ENCODE measurements around the gene TRAF3IP3.

The TRAF3IP3 gene

GRCh38 chr1:209769171-209769904 lies 13.5 kb downstream of the TRAF3IP3 start:
- no peak for TF ChIP-seq CTCF (IDR thresholded peaks at IDR 0.05)

- no peak for TF ChIP-seq CTCF (IDR thresholded peaks at IDR 0.05)
These were observed 14.1 kb downstream of the TRAF3IP3 start for GRCh38 chr1:209769971-209770370.

GRCh38 chr1:209770636-209771415 lies 15.0 kb downstream of the TRAF3IP3 start:
- no peak for TF ChIP-seq CTCF (IDR thresholded peaks at IDR 0.05)

GRCh38 chr1:209772126-209772525 lies 16.3 kb downstream of the TRAF3IP3 start:
- TF ChIP-seq CTCF (IDR thresholded peaks at IDR 0.05) = no peak

GRCh38 chr1:209774592-209774991 lies 18.7 kb downstream of the TRAF3IP3 start:
- no peak for TF ChIP-seq CTCF (IDR thresholded peaks at IDR 0.05)

DNA sequence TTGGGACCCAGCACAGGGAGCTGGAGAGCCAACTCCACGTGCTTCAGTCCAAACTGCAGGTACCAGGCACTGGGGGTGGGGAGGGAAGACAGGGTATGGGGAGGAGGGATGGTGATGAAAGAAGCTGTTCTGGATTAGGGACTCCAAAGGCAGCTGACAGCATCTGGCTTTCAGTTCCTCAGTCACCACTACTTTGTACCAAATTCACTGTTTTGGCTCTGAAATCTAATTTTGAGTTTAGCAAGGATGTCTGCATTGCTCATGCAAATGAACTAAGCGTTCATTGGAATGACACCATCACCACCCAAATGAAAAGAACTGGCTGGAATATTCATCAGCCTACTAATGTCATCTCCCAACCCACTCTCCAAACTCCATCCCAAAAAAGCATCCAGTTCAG lies 19.8 kb downstream of the TRAF3IP3 start:
- no peak for TF ChIP-seq CTCF (IDR thresholded peaks at IDR 0.05)

DNA sequence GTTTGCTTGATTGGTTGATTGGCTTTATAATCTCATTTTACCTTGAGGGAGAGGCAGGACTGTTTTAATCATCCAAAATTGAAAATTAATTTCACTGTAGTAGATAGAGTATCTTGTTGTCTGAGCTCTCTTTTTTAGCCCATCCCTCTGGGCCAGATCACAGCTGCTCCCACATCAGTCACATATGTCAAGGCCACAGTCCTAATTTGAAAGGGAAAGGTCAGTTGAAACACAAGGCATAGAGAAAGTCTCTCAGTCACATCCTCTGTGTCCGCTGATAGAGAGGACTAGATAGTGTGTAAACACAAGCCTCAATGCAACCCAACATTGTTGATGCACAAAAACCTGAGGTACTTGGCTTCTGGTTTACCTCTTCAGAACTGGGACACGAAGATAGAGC lies 21.7 kb downstream of the TRAF3IP3 start:
- TF ChIP-seq CTCF (IDR thresholded peaks at IDR 0.05) = no peak
